K562 (cell line): ENCODE data around the gene GABARAPL2. TPM values are rescaled to one million over a fixed set of nuclear protein-coding genes. Genes with fewer than 3 reads are reported as not detected.
A peak's percentile ranks its signal among the peaks of the same experiment; 100 is the strongest.

Experiments
- ADNP ChIP-seq: fragments of 200-800 bp; sonication (Bioruptor generic); IDR thresholded peaks from 2 replicates; pipeline ENCODE4 v1.6.1; 2016; ENCODE audit warnings: missing genetic modification characterization, missing compliant biosample characterization
- C11orf30 ChIP-seq: fragments of 450-650 bp; IDR thresholded peaks from 2 replicates; pipeline ENCODE4 v1.6.1; 2016; ENCODE audit warnings: low read depth, mild to moderate bottlenecking
- E2F3 ChIP-seq: fragments of 250-450 bp; sonication (Bioruptor Pico); IDR thresholded peaks from 2 replicates; pipeline ENCODE4 v1.4.0; 2020; ENCODE audit warnings: mild to moderate bottlenecking
- E4F1 ChIP-seq: fragments of 250-450 bp; sonication (Bioruptor Pico); IDR thresholded peaks from 2 replicates; pipeline ENCODE4 v1.5.0; 2021; ENCODE audit warnings: mild to moderate bottlenecking, borderline replicate concordance
- ETV6 ChIP-seq, 3 experiments: fragments of 150-350 bp in 1 of 3; sonication (generic) in 1 of 3; formaldehyde crosslinking in 1 of 3; IDR thresholded peaks; 2 replicates each; pipeline versions ENCODE4 v1.6.1 to v1.8.0; 2014 to 2022; ENCODE audit warnings: borderline replicate concordance in 2 of 3, low read depth in 2 of 3, antibody characterized with exemption in 1 of 3, low read length in 1 of 3, mild to moderate bottlenecking in 1 of 3, missing genetic modification reagents in 1 of 3
- HDAC6 ChIP-seq: IDR thresholded peaks from 2 replicates; pipeline ENCODE4 v1.6.1; 2012; ENCODE audit warnings: low read depth, mild to moderate bottlenecking, control low read depth, inconsistent platforms, low read length, moderate library complexity
- LEF1 ChIP-seq: fragments of 450-650 bp; IDR thresholded peaks from 2 replicates; pipeline ENCODE4 v1.6.1; 2016; ENCODE audit warnings: mild to moderate bottlenecking
- MCM7 ChIP-seq, 2 experiments: fragments of 450-650 bp; IDR thresholded peaks; 2 replicates each; pipeline ENCODE4 v1.6.1; 2016 to 2018
- NFXL1 ChIP-seq: fragments of 450-650 bp; formaldehyde crosslinking; IDR thresholded peaks from 2 replicates; pipeline ENCODE4 v1.4.0; 2021; ENCODE audit warnings: mild to moderate bottlenecking
- NRF1 ChIP-seq, 2 experiments: fragments of 450-650 bp; IDR thresholded peaks in 1 of 2; conservative IDR thresholded peaks in 1 of 2; 2 replicates each; pipeline ENCODE4 v1.6.1; 2014; ENCODE audit warnings: mild to moderate bottlenecking in 2 of 2
- RB1 ChIP-seq: fragments of 450-650 bp; IDR thresholded peaks from 2 replicates; pipeline ENCODE4 v1.6.1; 2017; ENCODE audit warnings: low read depth, mild to moderate bottlenecking
- ZFP36 ChIP-seq: fragments of 150-350 bp; IDR thresholded peaks from 2 replicates; pipeline ENCODE4 v1.6.1; 2018; ENCODE audit warnings: low read length, low read depth; ENCODE audit not compliant: partially characterized antibody
- ZNF766 ChIP-seq: fragments of 200-800 bp; sonication (Bioruptor generic); conservative IDR thresholded peaks from 2 replicates; pipeline ENCODE4 v1.6.1; 2016; ENCODE audit warnings: missing genetic modification characterization, missing compliant biosample characterization
- polyA plus RNA-seq, 8 experiments: library from polyadenylated mRNA; depleted of rRNA in 4 of 8; stranded (reverse) in 5 of 8; unstranded in 3 of 8; fragments of >200 nt; fragmentation: Nextera tagmentation in 2 of 8; fragmentation: Illumina TruSeq in 1 of 8; extraction: Ambion mirVana in 2 of 8; extraction: Trizol in 1 of 8; gene quantifications; 2 replicates each; pipeline versions ENCODE4 v1.2.1 to v1.2.3, GENCODE V29; 2011 to 2014; ENCODE audit warnings: inconsistent platforms in 1 of 8, missing spikeins in 1 of 8
- total RNA-seq, 7 experiments: library from RNA; depleted of rRNA in 6 of 7; stranded (reverse); fragments of >200 nt in 6 of 7; fragmentation: Illumina TruSeq in 2 of 7; extraction: Trizol in 2 of 7; gene quantifications; 2 replicates each; pipeline versions ENCODE4 v1.2.1 to v1.2.3, GENCODE V29; 2011 to 2021; ENCODE audit warnings: low replicate concordance in 1 of 7
- TF ChIP-seq, protein P1 (sequence below), 2 experiments: fragments of 450-650 bp; formaldehyde crosslinking in 1 of 2; IDR thresholded peaks; 2 replicates each; pipeline versions ENCODE4 v1.4.0 to v1.6.1; 2014 to 2020; ENCODE audit warnings: mild to moderate bottlenecking in 2 of 2, borderline replicate concordance in 1 of 2, low read depth in 1 of 2
- TF ChIP-seq, protein P2 (sequence below), 2 experiments: fragments of 450-650 bp; conservative IDR thresholded peaks; 2 replicates each; pipeline ENCODE4 v1.6.1; 2017; ENCODE audit warnings: mild to moderate bottlenecking in 2 of 2, moderate library complexity in 2 of 2

GABARAPL2 gene
- total and polyA plus RNA-seq, 9 of the 15 experiments (the other 6 are each of a cell fraction or from before 2014, with no cell fraction given) = 42.1 to 288 (median 91.8) TPM

DNA sequence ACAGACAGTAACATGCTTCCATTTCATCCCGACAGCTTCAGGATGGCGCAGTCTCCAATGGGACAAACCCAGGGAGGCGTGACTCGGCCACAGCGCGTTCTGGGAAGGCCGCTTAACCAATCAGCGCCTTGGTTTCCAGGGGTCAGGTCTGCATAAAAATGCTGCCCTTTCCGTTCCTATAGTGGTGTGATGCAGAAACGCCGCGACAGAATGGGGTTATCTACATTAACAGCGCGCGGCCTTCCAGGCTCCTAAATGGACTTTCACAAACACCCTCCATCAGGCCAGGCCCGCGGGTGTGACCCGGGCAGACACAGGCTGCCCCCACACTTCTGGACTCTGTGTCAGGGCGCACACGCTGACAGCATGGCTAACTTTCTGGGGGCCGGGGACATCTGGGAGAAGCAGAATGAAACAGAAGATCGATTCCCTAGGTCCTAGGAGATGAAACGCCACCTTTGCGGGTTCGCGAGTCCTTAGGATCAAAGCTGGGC is 10.9 kb upstream of the GABARAPL2 start (continued):
- TF ChIP-seq NRF1 (conservative IDR thresholded peaks at IDR 0.05 in 1 of 2, IDR thresholded peaks at IDR 0.05 in 1 of 2) (0 out of 4 replicates have a peak, but pooled peaks of 1 of the 2 experiments have one; percentile 29), ETV6 (IDR thresholded peaks at IDR 0.05; ENCODE audit: borderline replicate concordance in 1 of 2, low read depth in 2 of 2, low read length in 1 of 2) (no peak), ETV6 (CRISPR knock-in tag; IDR thresholded peaks at IDR 0.05; ENCODE audit: borderline replicate concordance) (no peak), HDAC6 (no peak), ZNF766 (CRISPR knock-in tag) (no peak), RB1 (peak; percentile 27; the same call in 1 of the 2 replicates), ADNP (no peak), LEF1 (no peak), C11orf30 (peak; percentile 86), ZFP36 (peak; percentile 50), NFXL1 (CRISPR knock-in tag) (no peak), E4F1 (CRISPR knock-in tag) (no peak), E2F3 (CRISPR knock-in tag) (no peak), MCM7 (IDR thresholded peaks at IDR 0.05) (no peak)
- TF ChIP-seq, protein P1, sequence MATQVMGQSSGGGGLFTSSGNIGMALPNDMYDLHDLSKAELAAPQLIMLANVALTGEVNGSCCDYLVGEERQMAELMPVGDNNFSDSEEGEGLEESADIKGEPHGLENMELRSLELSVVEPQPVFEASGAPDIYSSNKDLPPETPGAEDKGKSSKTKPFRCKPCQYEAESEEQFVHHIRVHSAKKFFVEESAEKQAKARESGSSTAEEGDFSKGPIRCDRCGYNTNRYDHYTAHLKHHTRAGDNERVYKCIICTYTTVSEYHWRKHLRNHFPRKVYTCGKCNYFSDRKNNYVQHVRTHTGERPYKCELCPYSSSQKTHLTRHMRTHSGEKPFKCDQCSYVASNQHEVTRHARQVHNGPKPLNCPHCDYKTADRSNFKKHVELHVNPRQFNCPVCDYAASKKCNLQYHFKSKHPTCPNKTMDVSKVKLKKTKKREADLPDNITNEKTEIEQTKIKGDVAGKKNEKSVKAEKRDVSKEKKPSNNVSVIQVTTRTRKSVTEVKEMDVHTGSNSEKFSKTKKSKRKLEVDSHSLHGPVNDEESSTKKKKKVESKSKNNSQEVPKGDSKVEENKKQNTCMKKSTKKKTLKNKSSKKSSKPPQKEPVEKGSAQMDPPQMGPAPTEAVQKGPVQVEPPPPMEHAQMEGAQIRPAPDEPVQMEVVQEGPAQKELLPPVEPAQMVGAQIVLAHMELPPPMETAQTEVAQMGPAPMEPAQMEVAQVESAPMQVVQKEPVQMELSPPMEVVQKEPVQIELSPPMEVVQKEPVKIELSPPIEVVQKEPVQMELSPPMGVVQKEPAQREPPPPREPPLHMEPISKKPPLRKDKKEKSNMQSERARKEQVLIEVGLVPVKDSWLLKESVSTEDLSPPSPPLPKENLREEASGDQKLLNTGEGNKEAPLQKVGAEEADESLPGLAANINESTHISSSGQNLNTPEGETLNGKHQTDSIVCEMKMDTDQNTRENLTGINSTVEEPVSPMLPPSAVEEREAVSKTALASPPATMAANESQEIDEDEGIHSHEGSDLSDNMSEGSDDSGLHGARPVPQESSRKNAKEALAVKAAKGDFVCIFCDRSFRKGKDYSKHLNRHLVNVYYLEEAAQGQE (IDR thresholded peaks at IDR 0.05; ENCODE audit: borderline replicate concordance) = no peak
- TF ChIP-seq, protein P1 (CRISPR knock-in tag; IDR thresholded peaks at IDR 0.05; ENCODE audit: low read depth) = no peak
- TF ChIP-seq, protein P2, sequence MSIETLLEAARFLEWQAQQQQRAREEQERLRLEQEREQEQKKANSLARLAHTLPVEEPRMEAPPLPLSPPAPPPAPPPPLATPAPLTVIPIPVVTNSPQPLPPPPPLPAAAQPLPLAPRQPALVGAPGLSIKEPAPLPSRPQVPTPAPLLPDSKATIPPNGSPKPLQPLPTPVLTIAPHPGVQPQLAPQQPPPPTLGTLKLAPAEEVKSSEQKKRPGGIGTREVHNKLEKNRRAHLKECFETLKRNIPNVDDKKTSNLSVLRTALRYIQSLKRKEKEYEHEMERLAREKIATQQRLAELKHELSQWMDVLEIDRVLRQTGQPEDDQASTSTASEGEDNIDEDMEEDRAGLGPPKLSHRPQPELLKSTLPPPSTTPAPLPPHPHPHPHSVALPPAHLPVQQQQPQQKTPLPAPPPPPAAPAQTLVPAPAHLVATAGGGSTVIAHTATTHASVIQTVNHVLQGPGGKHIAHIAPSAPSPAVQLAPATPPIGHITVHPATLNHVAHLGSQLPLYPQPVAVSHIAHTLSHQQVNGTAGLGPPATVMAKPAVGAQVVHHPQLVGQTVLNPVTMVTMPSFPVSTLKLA (conservative IDR thresholded peaks at IDR 0.05) = peak; percentile 40 to 54
